HG02884 (cell line): Measurements from ENCODE around the gene SUPT5H.

Experiments used
- ATAC-seq: cut with Tn5 transposase; IDR thresholded peaks from one replicate; pipeline ENCODE4 v1.9.1; 2021; ENCODE audit warnings: mild to moderate bottlenecking, moderate library complexity; ENCODE audit not compliant: unreplicated experiment

SUPT5H gene

DNA sequence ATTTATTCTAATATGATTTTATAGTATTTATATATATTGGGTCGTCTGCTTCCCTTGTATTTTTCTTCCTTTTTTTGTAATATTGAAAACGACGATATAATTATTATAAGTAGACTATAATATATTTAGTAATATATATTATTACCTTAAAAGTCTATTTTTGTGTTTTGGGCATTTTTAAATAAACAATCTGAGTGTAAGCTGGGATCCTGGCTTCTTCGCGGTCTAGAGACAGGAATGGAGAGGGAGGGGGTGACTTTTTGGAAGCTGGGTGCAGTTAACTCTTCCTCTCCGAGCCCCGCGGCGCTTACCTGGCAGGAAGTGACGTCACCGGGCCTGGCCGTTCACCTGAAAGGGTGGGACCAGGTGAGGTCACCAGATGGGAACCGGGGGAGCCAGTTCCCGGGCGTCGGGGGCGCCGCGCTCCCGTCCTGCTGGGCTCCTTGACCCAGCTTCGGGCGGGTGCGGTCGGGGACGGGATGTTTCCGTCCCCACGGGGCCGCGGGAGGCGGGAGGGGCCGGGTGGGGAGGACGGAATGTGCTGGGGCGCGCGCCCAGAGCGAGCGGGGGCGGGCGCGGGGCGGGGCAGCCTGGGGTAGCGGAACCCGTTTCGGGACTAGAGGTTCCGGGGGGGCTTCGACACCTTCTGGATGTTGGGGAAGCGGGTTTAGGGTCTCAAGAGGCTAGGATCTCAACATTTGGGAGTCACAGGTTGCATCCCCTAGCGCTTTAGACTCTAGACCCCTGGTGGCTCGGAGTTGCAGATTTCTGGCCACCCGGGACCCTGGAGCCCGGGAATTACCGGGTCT is 36.0 kb upstream of the SUPT5H start:
- no peak for ATAC-seq

DNA sequence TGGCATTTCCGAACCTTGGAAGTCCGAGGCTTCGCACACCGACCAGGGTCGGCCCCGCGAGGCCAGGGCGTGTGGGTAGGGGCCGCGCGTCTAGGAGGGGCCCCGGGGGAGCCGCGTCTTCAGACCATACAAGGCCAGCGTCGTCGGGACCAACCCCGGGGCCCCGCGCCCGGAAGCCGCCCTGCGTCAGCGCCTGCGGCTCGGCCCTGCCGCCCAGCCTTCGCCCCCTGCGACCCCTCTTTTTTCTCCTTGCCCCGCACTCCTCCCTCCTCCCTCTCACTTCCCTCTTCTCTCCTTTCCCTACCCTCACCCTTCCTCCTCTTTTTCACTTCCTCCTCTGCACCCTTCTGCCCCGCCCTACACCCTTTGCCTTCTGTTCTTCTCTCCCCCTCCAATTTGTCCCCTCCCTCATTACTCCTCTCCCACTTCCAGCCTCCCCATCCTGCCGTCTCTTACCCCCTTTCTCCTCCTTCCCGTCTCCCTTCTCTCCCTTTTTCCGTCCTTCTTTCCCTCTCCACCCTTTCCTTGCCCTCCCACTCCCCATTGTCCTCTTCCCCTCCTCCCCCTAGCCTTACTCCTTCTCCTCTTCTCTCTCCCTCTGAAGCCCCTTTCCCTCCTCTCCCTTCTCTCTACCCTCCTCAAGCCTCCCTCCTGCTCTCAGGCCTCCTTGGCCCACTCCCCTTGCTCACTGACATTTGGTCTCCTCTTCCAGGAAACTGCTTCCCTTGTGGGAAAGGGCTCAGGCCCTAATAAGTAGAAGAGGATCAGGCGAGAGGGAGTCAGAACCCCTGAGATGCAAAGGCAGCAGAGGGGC is 35.2 kb upstream of the SUPT5H start:
- ATAC-seq: no peak

DNA sequence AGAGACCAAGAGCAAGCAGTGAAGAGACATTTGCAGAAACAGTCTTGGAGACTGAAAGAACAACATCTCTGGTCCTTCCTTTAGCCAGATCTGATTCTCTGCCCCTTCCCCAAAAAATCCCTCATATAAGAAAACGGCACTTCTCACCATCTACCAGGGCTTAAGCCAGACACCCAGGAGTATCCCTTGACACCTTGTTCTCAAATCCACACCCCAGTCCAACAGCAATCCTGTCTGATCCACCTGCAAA is 34.6 kb upstream of the SUPT5H start:
- no peak for ATAC-seq

DNA sequence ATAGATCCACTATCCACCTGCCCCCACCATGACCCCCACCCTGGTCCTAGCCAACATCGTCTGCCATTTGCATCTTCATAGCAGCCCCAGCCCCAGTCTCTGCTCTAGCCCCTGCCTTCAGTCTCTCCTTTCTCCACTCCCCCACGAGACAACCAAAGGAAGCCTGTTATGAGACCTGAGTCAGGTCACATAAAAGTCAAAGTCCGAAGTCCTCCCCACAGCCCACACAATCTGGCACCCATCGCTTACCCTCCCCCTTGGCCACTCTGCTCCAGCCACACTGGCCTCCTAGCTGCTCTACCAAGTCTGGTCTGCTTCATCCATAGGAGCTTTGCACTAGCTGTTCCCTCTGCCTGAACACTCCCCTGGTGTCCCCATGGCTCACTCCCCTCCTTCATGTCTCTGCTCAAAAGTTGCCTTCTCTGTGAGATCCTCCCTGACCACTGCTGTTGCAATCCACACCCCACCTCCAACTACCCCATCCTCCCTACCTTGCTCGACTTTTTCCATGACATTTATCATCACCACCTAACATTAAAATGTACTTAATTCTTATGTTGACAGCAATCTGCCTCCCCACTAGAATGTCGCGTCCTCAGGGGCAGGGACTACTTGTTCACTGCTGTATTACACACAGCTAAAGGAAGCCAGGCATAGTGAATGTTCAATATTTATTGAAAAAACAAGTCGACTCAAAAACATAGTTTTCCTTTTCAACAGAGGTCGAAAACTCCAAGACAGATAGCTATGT is 34.1 kb upstream of the SUPT5H start:
- ATAC-seq: no peak

DNA sequence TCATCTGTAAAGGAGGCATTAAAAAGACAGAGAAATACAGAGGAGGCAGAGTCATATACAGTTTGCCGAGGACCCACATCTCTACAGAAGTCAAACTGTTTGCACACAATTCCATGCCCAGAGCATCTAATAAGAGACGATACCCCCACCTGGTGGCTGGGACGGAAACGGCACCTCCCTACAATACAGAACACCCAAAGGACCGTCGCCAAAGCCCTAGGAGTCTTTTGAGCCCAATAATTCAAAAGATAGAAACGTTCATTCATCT is 33.6 kb upstream of the SUPT5H start:
- ATAC-seq: peak; percentile 15

DNA sequence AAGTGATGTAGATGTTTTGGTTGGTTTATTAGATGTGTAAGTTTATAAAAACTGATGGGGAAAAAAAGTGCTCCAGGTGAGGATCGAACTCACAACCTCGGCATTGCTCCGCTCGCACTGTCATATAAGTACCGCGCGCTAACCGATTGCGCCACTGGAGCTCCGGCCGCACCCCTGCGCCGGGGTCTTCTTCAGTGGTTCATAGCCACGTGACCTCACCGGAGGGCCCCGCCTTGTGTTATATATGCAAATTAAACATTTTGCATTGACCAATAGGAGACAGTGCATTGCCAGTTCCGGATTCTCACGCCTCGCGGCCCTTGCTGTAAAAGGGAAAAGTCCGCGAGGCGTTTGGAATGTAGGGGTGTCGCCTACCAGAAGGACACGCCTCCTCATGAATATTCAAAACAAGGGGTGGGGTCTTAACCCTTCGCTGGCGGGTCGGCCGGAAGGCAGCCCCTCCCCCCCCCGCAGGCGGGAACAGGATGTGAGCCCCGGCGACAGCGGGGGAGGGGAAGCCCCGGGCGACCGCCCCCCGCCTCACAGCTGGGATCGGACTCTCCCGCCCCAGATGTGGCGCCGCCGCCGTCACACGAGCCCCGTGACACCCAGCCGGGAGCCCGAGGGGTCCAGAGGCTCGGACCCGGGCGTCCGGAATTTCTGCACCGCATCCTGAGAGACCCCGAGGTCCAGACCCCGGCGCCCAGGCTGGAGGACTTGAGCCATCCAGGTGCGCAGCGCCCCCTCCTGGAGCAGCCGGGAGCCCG is 33.1 kb upstream of the SUPT5H start, which contains the start of gene PLEKHG2:
PLEKHG2 (plus strand) TSS at position 570 of the 767 bp plus-strand sequence. CDS start 1,418 bp downstream, outside the sequence.
- peak; percentile 50 for ATAC-seq

DNA sequence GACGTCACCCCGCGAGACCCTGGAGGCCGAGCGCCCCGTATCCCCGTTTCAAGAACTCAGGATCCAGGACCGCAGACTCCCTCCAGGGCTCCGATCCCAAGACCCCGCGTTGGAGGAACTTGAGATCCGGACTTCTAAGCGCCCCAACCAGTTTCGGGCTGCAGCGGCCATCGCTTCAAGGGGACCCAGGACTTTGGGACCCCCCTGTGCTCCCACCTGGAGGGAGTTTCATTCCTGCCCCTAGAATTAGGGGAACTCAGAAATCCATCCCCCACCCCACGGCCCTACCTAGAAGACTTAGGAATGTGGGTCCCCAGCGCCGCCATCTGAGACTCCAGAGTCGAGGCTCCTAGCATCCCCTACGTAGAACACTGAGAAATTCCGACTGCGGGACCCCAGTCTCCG is 32.5 kb upstream of the SUPT5H start:
- no peak for ATAC-seq

DNA sequence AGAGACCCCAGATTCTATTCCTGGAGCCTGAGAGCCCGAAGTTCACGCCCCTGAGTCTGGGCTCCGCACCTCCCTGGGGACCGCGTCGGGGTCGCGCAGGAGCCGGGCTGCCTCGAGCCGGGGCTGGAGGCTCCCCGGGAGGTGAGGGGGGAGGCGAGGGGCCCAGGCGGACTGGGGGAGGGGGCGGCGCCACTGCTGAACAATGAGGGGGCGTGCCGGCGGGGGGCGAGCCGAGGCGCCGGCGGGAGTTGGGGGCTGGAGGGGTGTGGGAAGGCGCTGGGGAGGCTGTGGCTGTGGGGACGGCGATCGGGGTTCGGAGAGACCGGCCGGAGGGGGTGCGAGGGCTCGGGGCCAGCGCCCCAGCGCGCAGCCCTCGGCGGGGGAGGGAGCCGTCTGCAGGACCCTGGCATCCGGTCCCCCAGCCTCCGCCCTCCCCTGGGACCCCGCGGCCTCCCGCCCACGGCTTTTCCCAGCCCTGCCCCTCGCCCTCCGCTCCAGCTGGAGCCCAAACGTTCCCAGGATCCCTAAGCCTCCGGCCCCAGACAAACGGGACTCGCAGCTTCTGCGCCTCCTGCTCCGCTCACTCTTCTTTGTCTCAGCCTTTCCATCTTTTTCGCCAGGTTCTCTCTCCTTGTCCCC is 32.0 kb upstream of the SUPT5H start:
- ATAC-seq: no peak

DNA sequence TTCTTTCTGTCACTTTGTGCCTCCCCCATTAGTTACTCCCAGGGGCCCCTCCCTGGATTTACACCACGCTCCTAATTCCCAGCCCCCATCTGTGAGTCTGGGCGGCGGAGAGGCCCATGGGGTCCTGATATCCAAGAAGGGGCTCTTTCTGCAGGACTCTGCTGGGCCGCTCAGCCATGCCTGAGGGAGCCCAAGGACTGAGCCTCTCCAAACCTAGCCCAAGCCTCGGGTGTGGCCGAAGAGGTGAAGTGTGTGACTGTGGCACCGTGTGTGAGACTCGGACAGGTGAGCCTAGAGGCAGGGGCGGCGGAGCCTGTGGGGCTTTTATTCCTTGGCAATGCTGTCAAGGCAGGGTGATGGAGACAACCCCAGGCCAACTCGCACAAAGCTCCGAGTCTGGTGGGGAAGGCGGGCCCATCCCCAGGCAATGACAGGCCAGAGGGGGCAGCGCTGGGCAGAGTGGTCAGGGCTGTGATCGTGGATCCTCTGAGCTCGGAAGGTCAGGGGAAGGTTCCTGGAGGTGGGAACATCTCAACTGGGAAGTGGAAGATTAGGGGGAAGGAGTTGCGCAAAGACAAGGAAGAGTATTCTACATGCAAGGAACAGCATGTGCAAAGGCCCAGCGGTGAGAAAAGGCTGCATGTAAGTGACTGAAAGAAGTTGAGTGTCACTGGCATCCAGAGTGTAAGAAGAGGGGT is 31.3 kb upstream of the SUPT5H start:
- ATAC-seq: no peak

DNA sequence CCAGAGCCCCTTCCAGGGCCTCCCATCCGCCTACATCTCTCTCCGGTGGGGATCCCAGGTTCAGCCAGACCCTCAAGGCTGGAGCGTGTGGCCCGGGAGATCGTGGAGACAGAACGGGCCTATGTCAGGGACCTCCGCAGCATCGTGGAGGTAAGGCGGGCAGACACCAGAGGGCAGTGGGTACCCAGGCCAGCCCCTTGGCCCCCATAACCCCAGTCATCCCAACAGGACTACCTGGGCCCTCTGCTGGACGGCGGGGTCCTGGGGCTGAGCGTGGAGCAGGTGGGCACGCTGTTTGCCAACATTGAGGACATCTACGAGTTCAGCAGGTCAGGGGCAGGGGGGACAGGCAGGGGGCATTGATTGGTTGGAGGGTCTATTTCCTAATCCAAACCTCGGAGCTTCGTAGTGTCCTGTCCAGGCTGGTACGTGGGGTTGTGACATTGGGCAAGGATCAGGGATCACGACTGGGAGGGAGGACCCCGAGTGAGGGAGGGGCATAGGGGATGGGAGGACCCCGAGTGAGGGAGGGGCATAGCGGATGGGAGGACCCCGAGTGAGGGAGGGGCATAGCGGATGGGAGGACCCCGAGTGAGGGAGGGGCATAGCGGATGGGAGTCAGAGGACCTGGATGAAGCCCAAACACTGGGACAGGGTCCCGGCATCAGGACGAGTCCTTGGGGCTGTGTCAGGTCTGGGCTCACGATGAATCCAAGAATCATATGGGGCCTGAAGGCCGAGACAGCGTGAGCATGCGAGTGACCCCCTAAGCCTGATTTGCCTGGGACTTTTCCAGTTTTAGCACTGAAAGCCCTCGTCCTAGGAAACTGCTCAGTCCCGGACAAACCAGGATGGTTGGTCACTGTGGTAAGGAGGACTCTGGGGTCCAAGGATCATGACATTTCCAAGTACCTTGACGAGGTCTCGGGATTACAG is 30.0 kb upstream of the SUPT5H start:
- ATAC-seq: no peak

DNA sequence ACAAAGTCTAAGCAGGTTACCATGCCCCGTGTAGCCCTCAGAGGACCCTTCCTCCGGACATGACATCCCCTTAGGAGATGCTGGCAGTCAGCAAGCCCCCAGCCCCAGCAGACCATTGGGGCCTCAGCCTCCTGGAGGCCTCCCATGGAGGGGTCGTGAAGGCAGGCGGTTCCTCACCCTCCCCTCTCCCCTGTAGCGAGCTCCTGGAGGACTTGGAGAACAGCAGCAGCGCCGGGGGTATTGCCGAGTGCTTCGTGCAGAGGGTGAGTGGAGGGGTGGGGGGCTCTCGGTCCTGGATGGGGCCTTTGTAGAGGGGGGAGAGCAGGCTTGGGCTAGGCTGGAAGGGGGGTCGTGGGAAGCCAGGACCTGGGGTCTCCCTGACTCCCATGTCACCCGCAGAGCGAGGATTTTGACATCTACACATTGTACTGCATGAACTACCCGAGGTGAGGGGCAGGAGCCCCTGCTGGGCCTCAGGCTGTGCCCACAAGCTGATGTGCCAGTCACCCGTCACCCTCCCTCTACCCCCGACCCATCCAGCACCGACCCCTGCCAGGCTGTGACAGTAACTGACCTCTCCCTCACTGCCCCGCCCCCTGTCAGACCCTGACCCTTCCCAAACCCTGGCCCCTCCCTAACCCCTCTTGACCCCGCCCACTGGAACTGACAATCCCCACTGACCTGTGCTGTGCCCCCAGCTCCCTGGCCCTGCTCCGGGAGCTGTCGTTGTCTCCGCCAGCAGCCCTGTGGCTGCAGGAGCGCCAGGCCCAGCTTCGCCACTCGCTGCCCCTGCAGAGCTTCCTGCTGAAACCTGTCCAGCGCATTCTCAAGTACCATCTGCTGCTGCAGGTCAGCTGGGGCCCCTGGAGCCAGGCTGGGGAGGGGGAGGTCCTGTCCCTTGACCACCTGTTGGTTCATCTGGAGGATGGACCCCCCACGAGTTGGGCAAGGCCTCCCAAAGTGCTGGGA is 28.9 kb upstream of the SUPT5H start:
- no peak for ATAC-seq

DNA sequence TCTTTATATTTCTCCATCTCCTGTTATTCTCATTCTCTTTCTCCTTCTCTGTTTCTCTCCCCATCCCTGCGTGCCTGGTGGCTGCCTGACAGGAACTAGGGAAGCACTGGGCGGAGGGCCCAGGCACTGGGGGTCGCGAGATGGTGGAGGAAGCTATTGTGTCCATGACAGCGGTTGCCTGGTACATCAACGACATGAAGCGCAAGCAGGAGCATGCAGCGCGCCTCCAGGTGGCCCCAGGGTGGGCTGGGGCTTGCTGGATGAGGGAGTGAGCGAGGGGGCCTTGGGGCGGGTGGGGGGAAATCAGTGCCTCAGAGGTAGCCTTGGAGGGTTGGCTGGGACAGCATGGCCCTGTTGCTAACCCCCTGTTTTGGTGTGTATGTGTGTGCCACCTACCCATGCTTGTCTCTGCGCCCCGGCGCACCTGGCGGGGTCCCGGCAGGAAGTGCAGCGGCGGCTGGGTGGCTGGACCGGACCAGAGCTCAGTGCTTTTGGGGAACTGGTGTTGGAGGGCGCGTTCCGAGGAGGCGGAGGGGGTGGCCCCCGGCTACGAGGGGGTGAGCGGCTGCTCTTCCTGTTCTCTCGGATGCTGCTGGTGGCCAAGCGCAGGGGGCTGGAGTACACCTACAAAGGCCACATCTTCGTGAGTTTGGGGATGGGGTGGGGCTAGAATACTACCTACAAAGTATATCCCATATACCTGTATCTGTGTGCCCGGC is 27.8 kb upstream of the SUPT5H start:
- no peak for ATAC-seq

DNA sequence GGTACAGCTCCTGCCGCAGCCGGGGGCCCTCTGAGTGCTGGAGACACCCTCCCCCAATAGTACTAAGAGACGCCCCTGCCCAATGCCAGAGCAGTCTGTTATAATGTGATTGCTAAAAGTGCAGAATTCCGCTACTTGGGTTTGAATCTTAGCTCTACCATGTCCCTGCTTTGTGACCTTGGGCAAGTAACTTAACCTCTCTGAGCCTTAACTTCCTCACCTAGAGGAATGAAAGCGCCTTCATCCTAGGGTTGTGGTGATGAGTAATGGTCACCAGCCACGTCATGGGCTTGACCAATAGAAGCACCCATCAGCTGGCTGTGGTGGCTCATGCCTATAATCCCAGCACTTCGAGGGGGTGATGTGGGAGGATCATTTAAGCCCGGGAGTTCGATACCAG is 26.4 kb upstream of the SUPT5H start:
- no peak for ATAC-seq

DNA sequence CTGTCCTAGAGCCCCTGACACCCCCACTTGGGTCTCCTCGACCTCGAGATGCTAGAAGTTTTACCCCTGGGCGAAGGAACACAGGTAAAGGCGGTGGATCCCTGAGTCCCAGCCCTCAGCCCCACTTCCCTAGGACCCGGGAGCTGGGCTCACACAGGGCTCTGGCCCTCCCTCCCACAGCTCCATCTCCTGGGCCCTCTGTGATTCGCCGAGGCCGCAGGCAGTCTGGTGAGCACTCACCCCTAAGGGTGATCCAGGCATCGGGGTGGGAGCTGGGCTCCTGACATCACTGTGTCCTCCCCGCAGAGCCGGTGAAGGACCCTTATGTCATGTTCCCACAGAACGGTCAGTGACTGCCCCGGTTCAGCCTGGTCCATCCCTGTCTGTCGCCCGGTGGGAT is 24.6 kb upstream of the SUPT5H start:
- no peak for ATAC-seq

DNA sequence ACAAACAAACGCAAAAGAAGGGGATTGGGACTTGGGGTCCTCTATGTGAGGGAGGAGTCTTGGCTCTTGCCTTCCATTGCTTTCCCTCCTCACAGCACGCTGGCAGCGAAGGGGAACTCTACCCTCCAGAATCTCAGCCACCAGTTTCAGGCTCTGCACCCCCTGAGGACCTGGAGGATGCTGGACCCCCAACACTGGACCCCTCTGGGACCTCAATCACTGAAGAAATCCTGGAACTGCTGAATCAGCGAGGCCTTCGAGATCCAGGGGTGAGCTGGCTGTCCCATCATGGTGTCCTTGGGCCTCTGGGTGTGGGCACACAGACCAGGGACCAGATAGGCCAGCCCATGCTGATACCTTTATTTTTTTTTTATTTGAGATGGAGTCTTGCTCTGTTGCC is 23.4 kb upstream of the SUPT5H start:
- ATAC-seq: no peak

DNA sequence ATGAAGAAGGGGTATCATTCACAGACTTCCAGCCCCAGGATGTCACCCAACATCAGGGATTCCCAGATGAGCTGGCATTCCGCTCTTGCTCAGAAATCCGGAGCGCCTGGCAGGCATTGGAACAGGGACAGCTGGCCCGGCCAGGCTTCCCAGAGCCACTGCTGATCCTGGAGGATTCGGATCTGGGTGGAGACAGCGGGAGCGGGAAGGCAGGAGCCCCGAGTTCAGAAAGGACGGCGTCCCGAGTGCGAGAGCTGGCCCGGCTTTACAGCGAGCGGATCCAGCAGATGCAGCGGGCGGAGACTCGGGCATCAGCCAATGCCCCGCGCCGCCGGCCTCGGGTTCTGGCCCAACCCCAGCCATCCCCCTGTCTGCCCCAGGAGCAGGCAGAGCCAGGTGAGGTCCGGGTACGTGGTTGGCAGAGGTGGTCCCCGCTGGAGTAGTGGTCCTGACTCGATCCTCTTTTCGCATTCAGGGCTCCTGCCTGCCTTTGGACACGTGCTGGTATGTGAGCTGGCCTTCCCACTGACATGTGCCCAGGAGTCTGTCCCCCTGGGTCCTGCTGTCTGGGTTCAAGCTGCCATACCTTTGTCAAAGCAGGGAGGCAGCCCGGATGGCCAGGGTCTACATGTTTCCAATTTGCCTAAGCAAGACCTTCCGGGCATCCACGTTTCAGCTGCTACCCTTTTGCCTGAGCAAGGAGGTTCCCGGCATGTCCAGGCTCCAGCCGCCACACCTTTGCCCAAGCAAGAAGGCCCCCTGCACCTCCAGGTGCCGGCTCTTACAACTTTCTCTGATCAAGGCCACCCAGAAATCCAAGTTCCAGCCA is 21.9 kb upstream of the SUPT5H start:
- ATAC-seq: no peak
